Nucleus accumbens (tissue), 56 donors: Measurements from ENCODE around the gene TXNDC11.

Experiments used
- DNase-seq, 56 donors: peaks; one replicate each; lab custom pipeline; 2025; lab: John Stamatoyannopoulos, UW

Gene TXNDC11

GRCh38 chr16:11677959-11678881, 64.4 kb downstream of the TXNDC11 start:
- no peak for DNase-seq

GRCh38 chr16:11677451-11677951, 65.2 kb downstream of the TXNDC11 start:
- DNase-seq: no peak

- DNase-seq: no peak
Observed at GRCh38 chr16:11676799-11677198, 65.9 kb downstream of the TXNDC11 start.

GRCh38 chr16:11675561-11676511, 66.8 kb downstream of the TXNDC11 start:
- DNase-seq: peak in 13 of 56 donors; percentile 16 to 55 (median 38)

GRCh38 chr16:11674818-11675560, 67.7 kb downstream of the TXNDC11 start:
- peak in 2 of 56 donors; percentile 15 to 20 for DNase-seq

- peak in 1 of 56 donors; percentile 21 for DNase-seq
Observed at GRCh38 chr16:11674001-11674817, 68.4 kb downstream of the TXNDC11 start.

- peak in 13 of 56 donors; percentile 12 to 60 (median 31) for DNase-seq
Observed at GRCh38 chr16:11673091-11674000, 69.3 kb downstream of the TXNDC11 start.

- peak in 1 of 56 donors; percentile 23 for DNase-seq
Observed at GRCh38 chr16:11672206-11673090, 70.2 kb downstream of the TXNDC11 start.

- DNase-seq: peak in 1 of 56 donors; percentile 16
Observed at GRCh38 chr16:11671676-11672075, 71.0 kb downstream of the TXNDC11 start.

GRCh38 chr16:11671271-11671670, 71.4 kb downstream of the TXNDC11 start:
- no peak for DNase-seq

- peak in 5 of 56 donors; percentile 15 to 52 (median 44) for DNase-seq
Observed at GRCh38 chr16:11670171-11671131, 72.2 kb downstream of the TXNDC11 start.

GRCh38 chr16:11669380-11670146, 73.1 kb downstream of the TXNDC11 start:
- peak in 34 of 56 donors; percentile 12 to 69 (median 42) for DNase-seq

GRCh38 chr16:11668623-11669379, 73.9 kb downstream of the TXNDC11 start:
- peak in 17 of 56 donors; percentile 17 to 63 (median 30) for DNase-seq
